WTC11 (cell line): ENCODE results near the gene SMPD2.

Experiments used
- ARID4B ChIP-seq: sonication (generic); formaldehyde crosslinking; IDR thresholded peaks from 2 replicates; pipeline ENCODE4 v1.8.0; 2023; ENCODE audit warnings: missing genetic modification reagents, mild to moderate bottlenecking, borderline replicate concordance
- ATF3 ChIP-seq: sonication (generic); formaldehyde crosslinking; conservative IDR thresholded peaks from 2 replicates; pipeline ENCODE4 v1.8.1; 2022; ENCODE audit warnings: mild to moderate bottlenecking, missing genetic modification reagents
- CTCF ChIP-seq: fragments of 200-600 bp; IDR thresholded peaks from 2 replicates; pipeline ENCODE4 v1.8.0; 2022; ENCODE audit warnings: antibody characterized with exemption
- ESRRA ChIP-seq: sonication (generic); formaldehyde crosslinking; IDR thresholded peaks from 2 replicates; pipeline ENCODE4 v1.8.1; 2022; ENCODE audit warnings: mild to moderate bottlenecking, missing genetic modification reagents, borderline replicate concordance
- FOXJ3 ChIP-seq: sonication (generic); formaldehyde crosslinking; IDR thresholded peaks from 2 replicates; pipeline ENCODE4 v1.9.0; 2021; ENCODE audit warnings: missing genetic modification reagents, mild to moderate bottlenecking, borderline replicate concordance
- MAX ChIP-seq: sonication (generic); formaldehyde crosslinking; IDR thresholded peaks from 2 replicates; pipeline ENCODE4 v1.8.0; 2022; ENCODE audit warnings: mild to moderate bottlenecking, missing genetic modification reagents
- NR1H2 ChIP-seq: sonication (generic); formaldehyde crosslinking; IDR thresholded peaks from 2 replicates; pipeline ENCODE4 v1.9.0; 2021; ENCODE audit warnings: mild to moderate bottlenecking, moderate library complexity, missing genetic modification reagents
- SMAD3 ChIP-seq: sonication (generic); formaldehyde crosslinking; IDR thresholded peaks from 2 replicates; pipeline ENCODE4 v1.8.0; 2022; ENCODE audit warnings: missing genetic modification reagents, mild to moderate bottlenecking, borderline replicate concordance
- TCF7 ChIP-seq: sonication (generic); formaldehyde crosslinking; IDR thresholded peaks from 2 replicates; pipeline ENCODE4 v1.8.0; 2022; ENCODE audit warnings: mild to moderate bottlenecking, low read depth, missing genetic modification reagents, moderate library complexity
- USF1 ChIP-seq: sonication (generic); formaldehyde crosslinking; IDR thresholded peaks from 2 replicates; pipeline ENCODE4 v1.8.0; 2022; ENCODE audit warnings: mild to moderate bottlenecking, missing genetic modification reagents
- ZNF138 ChIP-seq: sonication (generic); formaldehyde crosslinking; conservative IDR thresholded peaks from 2 replicates; pipeline ENCODE4 v1.8.1; 2022; ENCODE audit warnings: mild to moderate bottlenecking, moderate library complexity, missing genetic modification reagents

- TF ChIP-seq TCF7 = no peak
- TF ChIP-seq CTCF = no peak
- TF ChIP-seq MAX (CRISPR knock-in tag) = peak; percentile 50; the same call in 1 of the 2 replicates
- TF ChIP-seq ZNF138 = no peak
- TF ChIP-seq ATF3 = no peak
- TF ChIP-seq NR1H2 (CRISPR knock-in tag) = no peak
- no peak for TF ChIP-seq ARID4B (CRISPR knock-in tag)
- peak; percentile 89 for TF ChIP-seq USF1 (CRISPR knock-in tag)
- no peak for TF ChIP-seq SMAD3
- no peak for TF ChIP-seq FOXJ3 (CRISPR knock-in tag)
- TF ChIP-seq ESRRA (CRISPR knock-in tag) = no peak
These were observed 42.6 kb downstream of the SMPD2 start, which contains the start of gene ZBTB24 for GRCh38 chr6:109482905-109483734.
